Neural cell (in vitro differentiated cells): ENCODE data around the gene DISP3. TPM values are rescaled to one million over a fixed set of nuclear protein-coding genes. Genes with fewer than 3 reads are reported as not detected.

ENCODE experiments used
- H2AFZ ChIP-seq: fragments of 200-600, 300-800 bp; sonication (generic), shearing (Covaris generic); 2 replicates; pipeline ENCODE4 v1.6.0; 2014; ENCODE audit warnings: low read depth, mild to moderate bottlenecking, antibody characterized with exemption, low read length, moderate library complexity
- H3F3A ChIP-seq: fragments of 200-600 bp; shearing (Covaris generic); 2 replicates; pipeline ENCODE4 v1.6.1; 2016; ENCODE audit warnings: mild to moderate bottlenecking, moderate library complexity, mixed read lengths, antibody characterized with exemption, low read length; ENCODE audit not compliant: insufficient read depth, poor library complexity, severe bottlenecking
- H3K27ac ChIP-seq: fragments of 200-600, 300-800 bp; sonication (generic), shearing (Covaris generic); 2 replicates; pipeline ENCODE4 v1.5.1; 2014; ENCODE audit warnings: mild to moderate bottlenecking, low read length, moderate library complexity
- H3K27me3 ChIP-seq: fragments of 300-800, 200-600 bp; sonication (generic), shearing (Covaris generic); 2 replicates; pipeline ENCODE4 v1.6.0; 2014; ENCODE audit warnings: mild to moderate bottlenecking, low read depth, low read length, moderate library complexity; ENCODE audit not compliant: insufficient read depth
- H3K36me3 ChIP-seq: fragments of 300-800, 200-600 bp; sonication (generic), shearing (Covaris generic); 2 replicates; pipeline ENCODE4 v1.5.1; 2014; ENCODE audit warnings: mild to moderate bottlenecking, antibody characterized with exemption, low read length, moderate library complexity; ENCODE audit not compliant: insufficient read depth
- H3K4me2 ChIP-seq: fragments of 300-800, 200-600 bp; sonication (generic), shearing (Covaris generic); 2 replicates; pipeline ENCODE4 v1.6.0; 2014; ENCODE audit warnings: mild to moderate bottlenecking, low read length
- H3K4me3 ChIP-seq: fragments of 300-800, 200-600 bp; sonication (generic), shearing (Covaris generic); 2 replicates; pipeline ENCODE4 v1.5.1; 2014; ENCODE audit warnings: mild to moderate bottlenecking, low read length, moderate library complexity
- H3K79me2 ChIP-seq: fragments of 200-600 bp; shearing (Covaris generic); replicated peaks from 2 replicates; pipeline ENCODE4 v1.6.0; 2014; ENCODE audit warnings: mild to moderate bottlenecking, low read length, moderate library complexity; ENCODE audit not compliant: insufficient read depth
- H3K9ac ChIP-seq: fragments of 300-800, 200-600 bp; sonication (generic), shearing (Covaris generic); 2 replicates; pipeline ENCODE4 v1.6.1; 2016; ENCODE audit warnings: mild to moderate bottlenecking, low read length, mixed read lengths
- H3K9me2 ChIP-seq: fragments of 200-600 bp; shearing (Covaris generic); 2 replicates; pipeline ENCODE4 v1.6.1; 2016; ENCODE audit warnings: mild to moderate bottlenecking, low read length, mixed read lengths; ENCODE audit not compliant: insufficient read depth
- H3K9me3 ChIP-seq: fragments of 200-600, 300-800 bp; sonication (generic), shearing (Covaris generic); 2 replicates; pipeline ENCODE4 v1.6.1; 2016; ENCODE audit warnings: mild to moderate bottlenecking, mixed run types, low read length, moderate library complexity, mixed read lengths
- H4K20me1 ChIP-seq: fragments of 200-600 bp; shearing (Covaris generic); 2 replicates; pipeline ENCODE4 v1.6.1; 2016; ENCODE audit warnings: mild to moderate bottlenecking, mixed run types; ENCODE audit not compliant: insufficient read depth
- EP300 ChIP-seq: fragments of 450-650 bp; conservative IDR thresholded peaks from 2 replicates; pipeline ENCODE4 v1.6.1; 2014; ENCODE audit warnings: antibody characterized with exemption, mild to moderate bottlenecking, moderate library complexity; ENCODE audit not compliant: poor library complexity, severe bottlenecking
- EZH2 ChIP-seq: fragments of 200-600, 300-800 bp; shearing (Covaris generic), sonication (generic); IDR thresholded peaks from 2 replicates; pipeline ENCODE4 v1.6.1; 2014; ENCODE audit warnings: antibody characterized with exemption, low read length, borderline replicate concordance, mild to moderate bottlenecking; ENCODE audit not compliant: insufficient read depth, poor library complexity, severe bottlenecking
- MXI1 ChIP-seq: fragments of 450-650 bp; conservative IDR thresholded peaks from 2 replicates; pipeline ENCODE4 v1.6.1; 2014; ENCODE audit warnings: antibody characterized with exemption, mild to moderate bottlenecking; ENCODE audit not compliant: poor library complexity, severe bottlenecking
- POLR2AphosphoS5 ChIP-seq: IDR thresholded peaks from 2 replicates; pipeline ENCODE4 v1.6.1; 2012
- RAD21 ChIP-seq: fragments of 450-650 bp; conservative IDR thresholded peaks from 2 replicates; pipeline ENCODE4 v1.6.1; 2014; ENCODE audit warnings: antibody characterized with exemption, mild to moderate bottlenecking, moderate library complexity
- SMC3 ChIP-seq: fragments of 450-650 bp; conservative IDR thresholded peaks from 2 replicates; pipeline ENCODE4 v1.6.1; 2014; ENCODE audit warnings: antibody characterized with exemption, mild to moderate bottlenecking, moderate library complexity; ENCODE audit not compliant: poor library complexity
- TAF1 ChIP-seq: IDR thresholded peaks from 2 replicates; pipeline ENCODE4 v1.6.1; 2012; ENCODE audit warnings: low read depth
- polyA plus RNA-seq: library from polyadenylated mRNA; depleted of rRNA; stranded (reverse); fragments of >200 nt; gene quantifications from 2 replicates; pipeline ENCODE4 v1.2.3, GENCODE V29; 2014
- TF ChIP-seq, protein P1 (sequence below): IDR thresholded peaks from 2 replicates; pipeline ENCODE4 v1.6.1; 2012; ENCODE audit warnings: borderline replicate concordance
- TF ChIP-seq, protein P2 (sequence below): fragments of 450-650 bp; IDR thresholded peaks from 2 replicates; pipeline ENCODE4 v1.5.1; 2014; ENCODE audit warnings: antibody characterized with exemption, mild to moderate bottlenecking, moderate library complexity; ENCODE audit not compliant: poor library complexity, severe bottlenecking

Gene DISP3
- polyA plus RNA-seq, 1 donor from 2014 or later, result 14.9 TPM

DNA sequence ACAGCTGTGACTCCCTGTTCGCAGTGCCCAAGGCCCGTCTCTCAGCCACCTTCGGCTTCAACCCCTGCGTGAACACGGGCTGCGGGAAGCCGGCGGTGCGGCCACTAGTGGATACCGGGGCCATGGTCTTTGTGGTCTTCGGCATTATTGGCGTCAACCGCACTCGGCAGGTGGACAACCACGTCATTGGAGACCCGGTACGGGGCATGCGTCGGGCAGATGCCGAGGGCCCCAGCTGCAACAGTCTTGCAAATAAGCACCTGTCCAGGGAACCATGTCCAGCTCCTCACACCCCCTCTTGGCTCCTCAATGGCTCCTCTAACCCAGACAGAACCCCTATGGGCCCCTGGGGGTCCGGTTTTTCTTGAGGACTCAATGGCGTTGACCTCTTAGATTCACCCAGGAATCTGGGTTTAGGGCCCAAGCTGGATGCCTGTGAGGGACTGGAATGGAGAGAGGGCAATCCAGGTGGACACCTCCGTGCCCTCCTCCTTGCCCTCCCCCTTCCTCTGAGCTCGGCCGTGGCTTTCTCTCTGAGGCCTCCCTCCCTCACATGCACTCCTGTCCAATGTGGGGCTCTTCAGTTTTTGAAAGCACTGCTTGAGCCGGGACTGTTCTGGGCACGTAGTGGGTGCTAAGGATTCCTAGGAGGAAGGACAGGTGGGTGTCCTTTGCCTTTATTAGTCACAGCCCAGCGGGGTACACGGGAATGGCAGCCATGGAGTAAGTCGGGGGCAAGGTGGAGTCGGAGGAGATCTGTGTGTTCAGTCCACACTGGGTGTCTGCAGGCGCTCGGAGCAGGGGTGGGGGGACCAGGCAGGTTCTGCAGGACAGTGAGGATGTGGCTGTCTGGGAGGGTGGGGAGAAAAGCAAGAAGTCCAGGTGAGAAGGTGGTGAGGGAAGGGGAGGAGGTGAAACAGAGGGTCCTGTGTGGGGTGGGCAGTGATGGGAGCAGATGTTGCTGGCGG lies 51.1 kb downstream of the DISP3 start:
- Histone ChIP-seq H3K9ac (no peak overlapping the region), H3K9me3 (no peaks in the 10 kb centered on the region), H3K27me3 (no peaks in the 10 kb centered on the region), H2AFZ (no peak overlapping the region), H3K79me2 (no peaks in the 10 kb centered on the region), H3K27ac (no peak overlapping the region), H4K20me1 (no peaks in the 10 kb centered on the region), H3F3A (no peaks in the 10 kb centered on the region), H3K36me3 (no peaks in the 10 kb centered on the region), H3K9me2 (no peaks in the 10 kb centered on the region), H3K4me2 (no peak overlapping the region), H3K4me3 (no peak overlapping the region)
- TF ChIP-seq, protein P1, sequence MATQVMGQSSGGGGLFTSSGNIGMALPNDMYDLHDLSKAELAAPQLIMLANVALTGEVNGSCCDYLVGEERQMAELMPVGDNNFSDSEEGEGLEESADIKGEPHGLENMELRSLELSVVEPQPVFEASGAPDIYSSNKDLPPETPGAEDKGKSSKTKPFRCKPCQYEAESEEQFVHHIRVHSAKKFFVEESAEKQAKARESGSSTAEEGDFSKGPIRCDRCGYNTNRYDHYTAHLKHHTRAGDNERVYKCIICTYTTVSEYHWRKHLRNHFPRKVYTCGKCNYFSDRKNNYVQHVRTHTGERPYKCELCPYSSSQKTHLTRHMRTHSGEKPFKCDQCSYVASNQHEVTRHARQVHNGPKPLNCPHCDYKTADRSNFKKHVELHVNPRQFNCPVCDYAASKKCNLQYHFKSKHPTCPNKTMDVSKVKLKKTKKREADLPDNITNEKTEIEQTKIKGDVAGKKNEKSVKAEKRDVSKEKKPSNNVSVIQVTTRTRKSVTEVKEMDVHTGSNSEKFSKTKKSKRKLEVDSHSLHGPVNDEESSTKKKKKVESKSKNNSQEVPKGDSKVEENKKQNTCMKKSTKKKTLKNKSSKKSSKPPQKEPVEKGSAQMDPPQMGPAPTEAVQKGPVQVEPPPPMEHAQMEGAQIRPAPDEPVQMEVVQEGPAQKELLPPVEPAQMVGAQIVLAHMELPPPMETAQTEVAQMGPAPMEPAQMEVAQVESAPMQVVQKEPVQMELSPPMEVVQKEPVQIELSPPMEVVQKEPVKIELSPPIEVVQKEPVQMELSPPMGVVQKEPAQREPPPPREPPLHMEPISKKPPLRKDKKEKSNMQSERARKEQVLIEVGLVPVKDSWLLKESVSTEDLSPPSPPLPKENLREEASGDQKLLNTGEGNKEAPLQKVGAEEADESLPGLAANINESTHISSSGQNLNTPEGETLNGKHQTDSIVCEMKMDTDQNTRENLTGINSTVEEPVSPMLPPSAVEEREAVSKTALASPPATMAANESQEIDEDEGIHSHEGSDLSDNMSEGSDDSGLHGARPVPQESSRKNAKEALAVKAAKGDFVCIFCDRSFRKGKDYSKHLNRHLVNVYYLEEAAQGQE, result no peak
- no peak for TF ChIP-seq RAD21
- TF ChIP-seq EP300, result no peak
- no peak for TF ChIP-seq EZH2
- TF ChIP-seq POLR2AphosphoS5, result no peak
- TF ChIP-seq TAF1, result no peak
- TF ChIP-seq, protein P2, sequence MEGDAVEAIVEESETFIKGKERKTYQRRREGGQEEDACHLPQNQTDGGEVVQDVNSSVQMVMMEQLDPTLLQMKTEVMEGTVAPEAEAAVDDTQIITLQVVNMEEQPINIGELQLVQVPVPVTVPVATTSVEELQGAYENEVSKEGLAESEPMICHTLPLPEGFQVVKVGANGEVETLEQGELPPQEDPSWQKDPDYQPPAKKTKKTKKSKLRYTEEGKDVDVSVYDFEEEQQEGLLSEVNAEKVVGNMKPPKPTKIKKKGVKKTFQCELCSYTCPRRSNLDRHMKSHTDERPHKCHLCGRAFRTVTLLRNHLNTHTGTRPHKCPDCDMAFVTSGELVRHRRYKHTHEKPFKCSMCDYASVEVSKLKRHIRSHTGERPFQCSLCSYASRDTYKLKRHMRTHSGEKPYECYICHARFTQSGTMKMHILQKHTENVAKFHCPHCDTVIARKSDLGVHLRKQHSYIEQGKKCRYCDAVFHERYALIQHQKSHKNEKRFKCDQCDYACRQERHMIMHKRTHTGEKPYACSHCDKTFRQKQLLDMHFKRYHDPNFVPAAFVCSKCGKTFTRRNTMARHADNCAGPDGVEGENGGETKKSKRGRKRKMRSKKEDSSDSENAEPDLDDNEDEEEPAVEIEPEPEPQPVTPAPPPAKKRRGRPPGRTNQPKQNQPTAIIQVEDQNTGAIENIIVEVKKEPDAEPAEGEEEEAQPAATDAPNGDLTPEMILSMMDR, result no peak
- TF ChIP-seq SMC3, result no peak
- TF ChIP-seq MXI1, result no peak

DNA sequence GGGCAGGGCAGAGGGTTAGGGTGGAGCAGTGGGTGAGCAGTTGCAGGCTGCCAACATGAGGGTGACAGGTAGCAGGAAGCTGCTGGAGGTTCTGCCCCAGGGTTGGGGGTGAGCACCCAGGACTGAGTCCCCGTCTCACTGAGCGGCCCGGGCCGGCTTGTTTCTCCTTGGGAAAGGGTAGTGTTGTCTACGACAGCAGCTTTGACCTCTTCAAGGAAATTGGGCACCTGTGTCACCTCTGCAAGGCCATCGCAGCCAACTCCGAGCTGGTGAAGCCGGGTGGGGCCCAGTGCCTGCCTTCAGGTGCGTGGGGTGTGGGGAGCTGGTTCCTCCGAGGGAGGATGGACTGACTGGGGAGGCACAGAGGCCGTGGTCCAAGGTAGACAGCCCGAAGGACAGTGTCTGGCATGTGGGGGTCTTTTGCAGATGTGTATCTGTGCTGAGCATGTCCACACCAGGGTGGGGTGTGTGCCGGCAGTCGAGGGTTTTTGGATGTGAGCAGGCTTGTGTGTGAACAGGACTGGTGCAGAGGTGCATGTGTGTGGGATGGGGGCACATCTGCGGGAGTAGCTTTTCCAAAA lies 51.9 kb downstream of the DISP3 start:
- no peak overlapping the region for H3K9ac ChIP-seq
- H3K27ac ChIP-seq, result no peak overlapping the region
- no peaks in the 10 kb centered on the region for H3K9me2 ChIP-seq
- no peaks in the 10 kb centered on the region for H3K27me3 ChIP-seq
- no peaks in the 10 kb centered on the region for H3K36me3 ChIP-seq
- no peaks in the 10 kb centered on the region for H3K79me2 ChIP-seq
- H3K9me3 ChIP-seq, result no peaks in the 10 kb centered on the region
- H3K4me2 ChIP-seq, result no peak overlapping the region
- TF ChIP-seq EP300, result no peak
- no peak for TF ChIP-seq TAF1
- no peak for TF ChIP-seq MXI1
- TF ChIP-seq, protein P2, result no peak
- no peak for TF ChIP-seq SMC3
- TF ChIP-seq, protein P1, result no peak
- no peak for TF ChIP-seq POLR2AphosphoS5
- no peak for TF ChIP-seq RAD21
- TF ChIP-seq EZH2, result no peak
- H4K20me1 ChIP-seq, result no peaks in the 10 kb centered on the region
- no peaks in the 10 kb centered on the region for H3F3A ChIP-seq
- no peak overlapping the region for H3K4me3 ChIP-seq
- H2AFZ ChIP-seq, result no peak overlapping the region
